Superior temporal gyrus (tissue), 1 donor: Measurements from ENCODE around the gene BEAN1.
"Not testable (repeated sequence)": the region's sequence is repeated elsewhere in the genome, so short reads cannot be mapped to it uniquely, and the experiment has no call there.

Experiments used
- DNase-seq: peaks from one replicate; pipeline ENCODE4 v3.0.0-alpha.2; 2016; ENCODE audit errors: extremely low spot score

Gene BEAN1

GRCh38 chr16:66440271-66440802 is 13.2 kb downstream of the BEAN1 start:
- no peak for DNase-seq

GRCh38 chr16:66440970-66441369 is 13.9 kb downstream of the BEAN1 start:
- no peak for DNase-seq

- DNase-seq: no peak
These were observed 14.7 kb downstream of the BEAN1 start for GRCh38 chr16:66441586-66442375.

GRCh38 chr16:66442502-66443268 is 15.6 kb downstream of the BEAN1 start:
- no peak for DNase-seq

- no peak for DNase-seq
These were observed 16.2 kb downstream of the BEAN1 start for GRCh38 chr16:66443269-66443652.

- DNase-seq: no peak
These were observed 17.0 kb downstream of the BEAN1 start for GRCh38 chr16:66444049-66444481.

GRCh38 chr16:66446737-66447136 is 19.6 kb downstream of the BEAN1 start:
- DNase-seq: no peak

- DNase-seq: no peak
These were observed 20.4 kb downstream of the BEAN1 start for GRCh38 chr16:66447491-66447890.

GRCh38 chr16:66451548-66451947 is 24.5 kb downstream of the BEAN1 start:
- DNase-seq: no peak

GRCh38 chr16:66453230-66453629 is 26.1 kb downstream of the BEAN1 start:
- not testable (repeated sequence) for DNase-seq

- no peak for DNase-seq
These were observed 27.7 kb downstream of the BEAN1 start for GRCh38 chr16:66454751-66455150.

- DNase-seq: no peak
These were observed 28.9 kb downstream of the BEAN1 start for GRCh38 chr16:66455970-66456369.

- no peak for DNase-seq
These were observed 30.8 kb downstream of the BEAN1 start for GRCh38 chr16:66457888-66458287.

- no peak for DNase-seq
These were observed 31.2 kb downstream of the BEAN1 start for GRCh38 chr16:66458292-66458691.

GRCh38 chr16:66458853-66459252 is 31.8 kb downstream of the BEAN1 start:
- no peak for DNase-seq

GRCh38 chr16:66459878-66460277 is 32.8 kb downstream of the BEAN1 start:
- no peak for DNase-seq

- DNase-seq: no peak
These were observed 33.6 kb downstream of the BEAN1 start for GRCh38 chr16:66460703-66461102.

- DNase-seq: no peak
These were observed 35.8 kb downstream of the BEAN1 start for GRCh38 chr16:66462912-66463311.

GRCh38 chr16:66465946-66466345 is 38.9 kb downstream of the BEAN1 start:
- DNase-seq: not testable (repeated sequence)

GRCh38 chr16:66466636-66467035 is 39.5 kb downstream of the BEAN1 start:
- DNase-seq: not testable (repeated sequence)

- no peak for DNase-seq
These were observed 40.5 kb downstream of the BEAN1 start for GRCh38 chr16:66467611-66468010.

- no peak for DNase-seq
These were observed 41.3 kb downstream of the BEAN1 start for GRCh38 chr16:66468321-66468965.
